NOMO-1 treated with DMSO at 0.1 percent for 48 hours (cell line): ENCODE results near the gene SERF2.
"Not testable (repeated sequence)": the region's sequence is repeated elsewhere in the genome, so short reads cannot be mapped to it uniquely, and the experiment has no call there.

Experiments used
- DNase-seq: peaks from one replicate; lab custom pipeline; 2025; ENCODE audit not compliant: unreplicated experiment; lab: John Stamatoyannopoulos, UW

Gene SERF2

DNA sequence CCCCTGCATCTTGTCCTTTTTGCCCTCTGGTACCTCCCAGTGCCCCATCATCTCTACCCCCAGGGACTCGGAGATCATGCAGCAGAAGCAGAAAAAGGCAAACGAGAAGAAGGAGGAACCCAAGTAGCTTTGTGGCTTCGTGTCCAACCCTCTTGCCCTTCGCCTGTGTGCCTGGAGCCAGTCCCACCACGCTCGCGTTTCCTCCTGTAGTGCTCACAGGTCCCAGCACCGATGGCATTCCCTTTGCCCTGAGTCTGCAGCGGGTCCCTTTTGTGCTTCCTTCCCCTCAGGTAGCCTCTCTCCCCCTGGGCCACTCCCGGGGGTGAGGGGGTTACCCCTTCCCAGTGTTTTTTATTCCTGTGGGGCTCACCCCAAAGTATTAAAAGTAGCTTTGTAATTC lies 1.5 kb downstream of the SERF2 start:
- DNase-seq = no peak

- no peak for DNase-seq
Observed at GRCh38 chr15:43794269-43795037, 2.3 kb downstream of the SERF2 start.

DNA sequence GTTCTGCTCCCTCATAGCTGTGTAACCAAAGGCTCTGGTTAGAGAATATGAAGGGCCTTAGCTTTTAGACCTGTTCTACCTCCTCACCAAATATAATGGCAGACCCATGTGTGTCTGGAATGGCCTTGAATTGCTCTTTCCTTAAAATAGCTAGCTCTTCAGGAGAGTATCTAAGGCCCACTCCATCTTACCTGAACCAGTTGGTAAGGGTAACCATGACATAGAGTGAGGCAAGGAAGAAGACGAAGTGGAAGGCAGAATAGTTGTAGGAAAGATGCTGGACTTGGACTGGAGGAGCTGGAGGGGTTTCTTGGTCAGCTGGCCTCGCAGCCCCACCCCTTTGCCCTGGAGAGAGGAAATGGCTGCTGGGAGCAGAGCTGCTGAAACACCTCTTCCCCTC lies 3.1 kb downstream of the SERF2 start:
- no peak for DNase-seq

- DNase-seq = no peak
Observed at GRCh38 chr15:43795997-43796396, 3.9 kb downstream of the SERF2 start.

- DNase-seq = no peak
Observed at GRCh38 chr15:43796566-43796965, 4.4 kb downstream of the SERF2 start.

DNA sequence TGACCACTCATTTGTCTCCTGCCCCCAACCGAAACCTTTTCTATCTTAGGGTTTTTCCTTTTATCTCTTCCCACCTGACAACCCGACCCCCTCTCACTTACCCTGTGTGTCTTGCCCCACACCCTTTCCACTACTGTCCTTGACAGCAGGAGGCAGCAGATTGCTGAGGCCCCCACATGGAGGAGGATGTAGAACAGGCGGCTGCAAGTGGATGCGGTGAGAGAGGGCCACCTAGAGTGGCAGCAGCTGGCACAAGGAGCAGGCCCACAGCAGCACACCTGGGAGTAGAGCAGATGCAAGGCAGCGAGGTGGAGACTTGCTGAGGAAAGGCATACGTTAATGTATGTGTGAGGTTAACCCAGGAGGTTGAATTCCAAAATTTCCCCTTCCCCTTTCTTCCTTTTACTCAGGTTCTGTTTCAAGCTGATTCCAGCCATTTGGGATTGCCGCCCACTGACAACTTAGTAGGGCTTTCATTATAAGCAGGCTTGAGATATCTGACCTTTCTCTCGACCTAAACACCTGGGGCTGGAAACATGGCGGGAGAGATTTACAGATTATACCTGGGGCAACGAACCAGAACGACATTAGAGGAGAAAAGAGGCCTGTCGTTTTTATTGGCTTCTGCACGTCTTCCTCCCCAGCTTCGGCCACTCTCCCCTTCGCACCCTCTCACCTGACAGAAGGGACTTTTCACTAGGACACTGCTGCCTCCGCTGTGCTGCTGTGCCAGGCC lies 7.3 kb downstream of the SERF2 start:
- DNase-seq = no peak

- DNase-seq = no peak
Observed at GRCh38 chr15:43799945-43800285, 7.8 kb downstream of the SERF2 start, which contains the start of gene SERINC4. SERINC4 (minus strand) TSS chr15:43800220; CDS start chr15:43799986, 234 bp downstream.

DNA sequence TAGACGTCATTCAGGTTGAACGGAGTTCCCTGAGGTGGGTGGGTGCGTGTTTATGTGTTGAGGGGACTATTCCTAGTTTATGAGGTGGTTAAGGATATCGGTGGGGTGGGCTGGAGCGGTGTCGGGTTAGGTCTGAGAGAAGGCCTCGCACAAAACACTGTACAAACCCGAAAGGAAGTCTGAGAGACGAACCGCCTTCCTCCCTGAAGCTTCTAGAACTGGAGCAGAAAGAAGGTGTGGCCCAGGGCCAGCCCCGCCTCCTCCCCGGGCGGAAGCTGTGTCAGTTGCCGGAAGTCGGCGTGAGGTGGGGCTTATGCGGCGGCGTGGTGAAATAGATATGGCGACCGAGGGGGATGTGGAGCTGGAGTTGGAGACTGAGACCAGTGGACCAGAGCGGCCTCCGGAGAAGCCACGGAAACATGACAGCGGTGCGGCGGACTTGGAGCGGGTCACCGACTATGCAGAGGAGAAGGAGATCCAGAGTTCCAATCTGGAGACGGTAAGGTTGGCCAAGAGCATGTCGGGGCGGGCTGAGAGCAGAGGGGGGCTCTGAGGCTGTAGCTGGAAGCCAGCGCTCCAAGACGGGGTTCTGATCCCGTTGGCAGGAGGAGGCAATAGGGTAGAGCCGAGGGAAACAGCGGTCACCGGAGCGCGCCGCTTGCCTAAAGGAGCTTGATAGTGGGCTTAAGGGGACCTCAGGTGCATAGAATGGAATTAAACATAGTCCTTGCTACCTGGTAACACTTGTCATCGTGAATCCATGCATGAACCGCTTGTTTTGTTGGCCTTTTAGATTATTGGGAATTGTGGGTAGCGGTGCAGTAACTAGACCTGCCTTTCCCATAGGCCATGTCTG lies 8.4 kb downstream of the SERF2 start, which contains the start of gene HYPK:
TSS of gene HYPK (plus strand) at position 314 of the 856 bp plus-strand sequence. CDS start at position 338, 24 bp downstream.
- DNase-seq = peak; percentile 85

DNA sequence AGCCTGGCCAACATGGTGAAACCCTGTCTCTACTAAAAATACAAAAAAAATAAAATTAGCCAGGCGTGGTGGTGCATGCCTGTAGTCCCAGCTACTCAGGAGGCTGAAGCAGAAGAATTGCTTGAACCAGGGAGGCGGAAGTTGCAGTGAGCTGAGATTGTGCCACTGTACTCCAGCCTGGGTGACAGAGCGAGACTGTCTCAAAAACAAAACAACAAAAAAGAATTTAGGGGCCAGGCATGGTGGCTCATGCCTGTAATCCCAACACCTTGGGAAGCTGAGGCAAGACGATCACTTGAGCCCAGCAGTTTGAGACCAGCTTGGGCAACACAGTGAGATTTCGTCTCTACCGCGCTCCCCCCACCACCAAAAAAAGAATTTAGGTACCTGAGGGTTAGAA lies 10.6 kb downstream of the SERF2 start:
- DNase-seq = not testable (repeated sequence)

- DNase-seq = no peak
Observed at GRCh38 chr15:43808435-43808950, 16.4 kb downstream of the SERF2 start.

DNA sequence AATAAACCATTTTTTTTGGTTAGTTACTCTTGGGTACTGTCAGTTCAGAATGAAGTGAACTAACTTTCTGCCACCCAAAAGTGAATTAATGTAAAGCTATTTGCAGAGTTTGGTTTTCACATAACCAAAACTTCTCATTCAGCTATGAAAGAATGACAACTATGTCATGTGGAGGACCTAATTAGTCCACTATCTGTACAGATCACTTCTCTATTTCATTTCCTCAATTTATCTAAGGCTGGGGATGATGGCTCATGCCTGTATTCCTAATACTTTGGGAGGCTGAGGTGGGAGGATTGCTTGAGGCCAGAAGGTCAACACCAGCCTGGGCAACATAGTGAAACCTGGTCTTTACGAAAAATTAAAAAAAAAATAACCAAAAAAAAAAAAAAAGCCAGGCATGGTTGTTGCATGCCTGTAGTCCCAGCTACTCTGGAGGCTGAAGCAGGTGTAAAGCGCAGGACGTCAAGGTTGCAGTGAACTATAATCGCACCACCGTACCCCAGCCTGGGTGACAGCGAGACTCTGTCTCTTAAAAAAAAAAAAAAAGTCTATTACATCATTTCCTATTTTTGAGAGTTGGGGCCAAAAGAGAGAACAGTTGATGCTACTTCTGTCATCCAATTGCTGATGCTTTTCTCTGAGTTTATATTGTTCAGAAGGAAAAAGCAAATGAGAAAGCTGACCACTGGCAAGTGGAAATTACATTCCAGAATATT lies 17.0 kb downstream of the SERF2 start:
- peak; percentile 79 for DNase-seq

DNA sequence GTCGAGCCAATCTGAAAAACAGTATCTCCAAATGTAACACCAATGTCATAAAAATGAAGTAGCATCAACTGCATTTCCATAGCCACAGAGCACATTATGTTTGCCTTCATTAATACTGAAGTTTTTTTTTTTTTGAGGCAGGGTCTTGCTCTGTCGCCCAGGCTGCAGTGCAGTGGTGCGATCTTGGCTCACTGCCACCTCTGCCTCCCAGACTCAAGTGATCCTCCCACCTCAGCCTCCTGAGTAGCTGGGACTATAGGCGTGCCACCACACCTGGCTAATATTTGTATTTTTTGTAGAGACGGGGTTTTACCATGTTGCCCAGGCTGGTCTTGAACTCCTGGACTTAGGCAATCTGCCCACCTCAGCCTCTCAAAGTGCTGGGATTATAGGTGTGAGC lies 22.9 kb downstream of the SERF2 start:
- not testable (repeated sequence) for DNase-seq

GRCh38 chr15:43821505-43821904 lies 29.4 kb downstream of the SERF2 start:
- DNase-seq = no peak

GRCh38 chr15:43824302-43825246 lies 32.5 kb downstream of the SERF2 start, which contains the start of gene MFAP1:
MFAP1 (minus strand) TSS chr15:43824690; CDS start chr15:43824569, 121 bp downstream.
- peak; percentile 95 for DNase-seq

GRCh38 chr15:43825305-43825704 lies 33.2 kb downstream of the SERF2 start:
- DNase-seq = not testable (repeated sequence)

DNA sequence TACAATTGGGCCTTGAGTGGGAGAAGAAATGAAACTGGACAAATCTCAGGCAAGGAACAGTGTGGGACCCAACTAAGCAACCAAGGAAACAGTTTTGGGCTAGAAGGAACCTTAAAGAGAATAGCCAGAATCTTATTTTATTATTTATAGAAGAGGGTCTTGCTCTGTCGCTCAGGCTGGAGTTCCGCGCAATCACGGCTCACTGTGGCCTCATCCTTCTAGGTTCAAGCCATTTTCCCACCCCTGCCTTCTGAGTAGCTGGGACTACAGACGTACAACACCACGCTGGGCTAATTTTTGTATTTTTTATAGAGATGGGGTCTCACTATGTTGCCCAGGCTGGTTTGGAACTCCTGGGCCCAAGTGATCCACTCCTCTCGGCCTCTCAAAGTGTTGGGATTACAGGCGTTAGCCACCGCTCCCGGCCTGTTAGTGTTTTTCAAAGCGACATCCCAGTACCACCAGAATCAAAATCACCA lies 33.9 kb downstream of the SERF2 start:
- DNase-seq = no peak

GRCh38 chr15:43826508-43827341 lies 34.6 kb downstream of the SERF2 start, which contains the start of gene WDR76:
WDR76 (plus strand) TSS chr15:43827002; CDS start chr15:43827033, 31 bp downstream.
- peak; percentile 86 for DNase-seq

DNA sequence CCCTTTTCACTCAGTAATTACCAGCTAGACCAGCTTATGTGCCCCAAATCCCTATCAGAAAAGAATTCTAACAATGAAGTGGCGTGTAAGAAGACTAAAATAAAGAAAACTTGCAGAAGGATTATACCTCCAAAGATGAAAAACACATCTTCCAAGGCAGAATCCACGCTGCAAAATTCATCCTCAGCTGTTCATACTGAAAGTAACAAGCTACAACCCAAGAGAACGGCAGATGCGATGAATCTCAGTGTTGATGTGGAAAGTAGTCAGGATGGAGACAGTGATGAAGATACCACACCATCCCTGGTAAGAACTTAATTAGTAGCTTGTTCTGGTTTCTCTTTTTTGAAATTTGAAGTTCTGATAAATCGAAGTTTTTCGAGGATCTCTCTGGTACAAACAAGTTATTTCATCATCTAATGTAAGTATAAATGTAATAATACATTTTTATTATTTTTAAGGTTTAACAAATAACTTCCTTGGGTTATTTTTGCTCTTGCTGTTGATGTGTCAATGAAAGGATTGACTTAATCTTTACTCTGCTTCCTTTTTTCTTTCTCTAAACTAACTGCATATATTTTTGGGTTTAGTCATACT lies 36.0 kb downstream of the SERF2 start:
- DNase-seq = peak; percentile 2
